ENCODE results near the gene IFNE.
A peak's percentile ranks its signal among the peaks of the same experiment; 100 is the strongest.

IFNE gene

GRCh38 chr9:21477466-21477865 lies 4.6 kb downstream of the IFNE start:
- no peak overlapping the region for H3K27ac ChIP-seq
- H3K36me3 ChIP-seq (ENCODE audit: insufficient read depth, low read length), result no peaks in the 10 kb centered on the region
- H3K4me3 ChIP-seq, result no peak overlapping the region
- TF ChIP-seq EZH2 (IDR thresholded peaks at IDR 0.05), result no peak
- DNase-seq (ENCODE audit: low read depth, low spot score), result no peak
- no peak overlapping the region for H3K9ac ChIP-seq (ENCODE audit: insufficient read length)
- H3K9me3 ChIP-seq (ENCODE audit: low read depth, low read length), result no peaks in the 10 kb centered on the region

GRCh38 chr9:21473236-21473635 lies 8.9 kb downstream of the IFNE start:
- no peak overlapping the region for H3K9ac ChIP-seq (ENCODE audit: insufficient read length)
- no peaks in the 10 kb centered on the region for H3K9me3 ChIP-seq (ENCODE audit: low read depth, low read length)
- no peak overlapping the region for H3K4me3 ChIP-seq
- DNase-seq (ENCODE audit: low read depth, low spot score), result no peak
- H3K27ac ChIP-seq, result no peak overlapping the region
- no peaks in the 10 kb centered on the region for H3K36me3 ChIP-seq (ENCODE audit: insufficient read depth, low read length)
- TF ChIP-seq EZH2 (IDR thresholded peaks at IDR 0.05), result no peak
- no peak for TF ChIP-seq POLR2AphosphoS5 (IDR thresholded peaks at IDR 0.05; ENCODE audit: borderline replicate concordance, low read depth, low read length)
- no peak for TF ChIP-seq FOXP2 (optimal IDR thresholded peaks at IDR 0.05; ENCODE audit: control extremely low read depth, extremely low read length, insufficient read depth)

- DNase-seq (ENCODE audit: low read depth, low spot score), result no peak
- no peaks in the 10 kb centered on the region for H3K36me3 ChIP-seq (ENCODE audit: insufficient read depth, low read length)
- no peaks in the 10 kb centered on the region for H3K9me3 ChIP-seq (ENCODE audit: low read depth, low read length)
- TF ChIP-seq FOXP2 (optimal IDR thresholded peaks at IDR 0.05; ENCODE audit: control extremely low read depth, extremely low read length, insufficient read depth) (no peak), POLR2AphosphoS5 (IDR thresholded peaks at IDR 0.05; ENCODE audit: borderline replicate concordance, low read depth, low read length) (no peak), EZH2 (IDR thresholded peaks at IDR 0.05) (no peak)
- H3K27ac ChIP-seq, result no peak overlapping the region
- no peak overlapping the region for H3K9ac ChIP-seq (ENCODE audit: insufficient read length)
- H3K4me3 ChIP-seq, result no peak overlapping the region
Observed at GRCh38 chr9:21470126-21470525, 12.0 kb downstream of the IFNE start.

GRCh38 chr9:21465859-21466518 lies 16.1 kb downstream of the IFNE start:
- Histone ChIP-seq H3K27ac (no peak overlapping the region), H3K4me3 (no peak overlapping the region), H3K9me3 (ENCODE audit: low read depth, low read length) (no peaks in the 10 kb centered on the region), H3K9ac (ENCODE audit: insufficient read length) (no peak overlapping the region), H3K36me3 (ENCODE audit: insufficient read depth, low read length) (no peaks in the 10 kb centered on the region)
- peak; percentile 56 for DNase-seq (ENCODE audit: low read depth, low spot score)
- TF ChIP-seq FOXP2 (optimal IDR thresholded peaks at IDR 0.05; ENCODE audit: control extremely low read depth, extremely low read length, insufficient read depth) (no peak), POLR2AphosphoS5 (IDR thresholded peaks at IDR 0.05; ENCODE audit: borderline replicate concordance, low read depth, low read length) (no peak), EZH2 (IDR thresholded peaks at IDR 0.05) (no peak)

DNA sequence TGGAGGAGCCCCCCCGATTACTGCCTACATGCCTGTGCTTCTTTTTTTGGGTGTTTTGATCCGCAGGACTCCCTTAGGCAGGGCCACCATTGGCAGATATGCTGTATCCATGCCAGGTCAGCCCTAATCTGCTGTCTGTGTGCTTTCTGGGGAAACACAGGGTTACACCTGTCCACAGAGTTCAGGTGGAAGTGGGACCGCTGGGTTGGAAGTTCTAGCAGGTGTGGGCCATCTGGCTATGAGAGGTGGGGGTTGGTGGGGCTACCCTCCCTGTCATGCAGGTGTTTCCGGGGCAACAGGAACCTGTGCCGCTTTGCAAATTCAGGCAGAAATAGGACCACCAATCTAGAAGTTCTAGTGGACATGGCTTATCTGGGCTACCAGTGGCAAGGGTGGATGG lies 17.0 kb downstream of the IFNE start:
- H3K4me3 ChIP-seq, result no peak overlapping the region
- TF ChIP-seq POLR2AphosphoS5 (IDR thresholded peaks at IDR 0.05; ENCODE audit: borderline replicate concordance, low read depth, low read length), result no peak
- TF ChIP-seq FOXP2 (optimal IDR thresholded peaks at IDR 0.05; ENCODE audit: control extremely low read depth, extremely low read length, insufficient read depth), result no peak
- TF ChIP-seq EZH2 (IDR thresholded peaks at IDR 0.05), result no peak
- no peak overlapping the region for H3K27ac ChIP-seq

GRCh38 chr9:21461377-21461776 lies 20.7 kb downstream of the IFNE start:
- no peak for DNase-seq (ENCODE audit: low read depth, low spot score)
- Histone ChIP-seq H3K4me3 (no peak overlapping the region), H3K9ac (ENCODE audit: insufficient read length) (no peak overlapping the region), H3K9me3 (ENCODE audit: low read depth, low read length) (no peaks in the 10 kb centered on the region), H3K27ac (no peak overlapping the region), H3K36me3 (ENCODE audit: insufficient read depth, low read length) (no peaks in the 10 kb centered on the region)
- no peak for TF ChIP-seq FOXP2 (optimal IDR thresholded peaks at IDR 0.05; ENCODE audit: control extremely low read depth, extremely low read length, insufficient read depth)
- no peak for TF ChIP-seq EZH2 (IDR thresholded peaks at IDR 0.05)
- no peak for TF ChIP-seq POLR2AphosphoS5 (IDR thresholded peaks at IDR 0.05; ENCODE audit: borderline replicate concordance, low read depth, low read length)

More for the DNA sequence above, 17.0 kb downstream of the IFNE start:
- no peak for DNase-seq (ENCODE audit: low read depth, low spot score)
- no peak overlapping the region for H3K9ac ChIP-seq (ENCODE audit: insufficient read length)
- no peaks in the 10 kb centered on the region for H3K36me3 ChIP-seq (ENCODE audit: insufficient read depth, low read length)
- no peaks in the 10 kb centered on the region for H3K9me3 ChIP-seq (ENCODE audit: low read depth, low read length)

DNA sequence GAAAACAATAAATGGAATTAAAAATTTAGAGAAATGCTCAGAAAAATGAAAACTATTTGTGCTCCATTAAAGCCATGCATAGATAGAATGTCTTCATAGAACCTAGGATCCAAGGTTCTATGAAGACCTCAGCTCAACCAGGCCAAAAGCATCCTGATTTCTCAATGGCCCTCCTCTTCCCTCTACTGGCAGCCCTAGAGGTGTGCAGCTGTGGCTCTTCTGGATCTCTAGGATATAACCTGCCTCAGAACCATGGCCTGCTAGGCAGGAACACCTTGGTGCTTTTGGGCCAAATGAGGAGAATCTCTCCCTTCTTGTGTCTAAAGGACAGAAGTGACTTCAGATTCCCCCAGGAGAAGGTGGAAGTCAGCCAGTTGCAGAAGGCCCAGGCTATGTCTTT lies 26.8 kb downstream of the IFNE start:
- Histone ChIP-seq H3K4me3 (no peak overlapping the region), H3K27ac (no peak overlapping the region), H3K9ac (ENCODE audit: insufficient read length) (no peak overlapping the region), H3K9me3 (ENCODE audit: low read depth, low read length) (no peaks in the 10 kb centered on the region), H3K36me3 (ENCODE audit: insufficient read depth, low read length) (no peaks in the 10 kb centered on the region)
- DNase-seq (ENCODE audit: low read depth, low spot score), result no peak
- TF ChIP-seq FOXP2 (optimal IDR thresholded peaks at IDR 0.05; ENCODE audit: control extremely low read depth, extremely low read length, insufficient read depth), result no peak
- TF ChIP-seq POLR2AphosphoS5 (IDR thresholded peaks at IDR 0.05; ENCODE audit: borderline replicate concordance, low read depth, low read length), result no peak
- no peak for TF ChIP-seq EZH2 (IDR thresholded peaks at IDR 0.05)

DNA sequence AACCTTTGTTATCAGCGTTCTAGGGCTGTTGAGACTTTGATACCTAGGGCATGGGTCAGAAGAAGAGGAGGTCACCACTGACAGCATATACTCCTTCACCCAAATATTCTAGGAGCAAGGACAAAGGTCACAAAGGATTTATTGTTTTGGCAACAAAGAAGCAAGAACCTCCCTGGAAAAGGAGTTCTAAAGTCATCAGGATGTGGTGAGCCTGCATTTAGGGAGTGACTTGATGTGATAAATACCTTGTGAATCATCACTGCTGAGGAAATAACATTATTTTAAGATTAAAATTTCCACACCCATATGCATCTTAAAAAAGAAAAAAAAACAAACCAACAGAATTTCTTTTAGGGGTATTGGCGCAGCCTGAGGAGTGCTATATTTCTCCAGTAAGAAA lies 28.0 kb downstream of the IFNE start:
- DNase-seq (ENCODE audit: low read depth, low spot score), result no peak

DNA sequence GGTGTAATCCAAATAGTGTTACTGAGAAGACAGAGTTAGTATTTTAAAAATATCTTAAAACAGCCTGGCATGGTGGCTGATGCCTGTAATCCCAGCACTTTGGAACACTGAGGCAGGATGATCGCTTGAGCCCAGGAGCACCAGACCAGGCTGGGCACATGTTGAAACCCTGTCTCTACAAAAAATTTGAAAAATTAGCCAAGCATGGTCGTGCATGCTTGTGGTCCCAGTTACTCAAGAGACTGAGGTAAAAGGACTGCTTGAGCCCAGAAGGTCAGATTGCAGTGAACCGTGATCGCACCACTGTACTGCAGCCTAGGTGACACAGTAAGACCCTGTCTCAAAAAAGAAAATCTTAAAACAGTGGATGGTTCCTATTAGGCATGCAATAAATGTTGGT lies 29.4 kb downstream of the IFNE start:
- no peak for DNase-seq (ENCODE audit: low read depth, low spot score)
- no peak overlapping the region for H3K9ac ChIP-seq (ENCODE audit: insufficient read length)
- TF ChIP-seq POLR2AphosphoS5 (IDR thresholded peaks at IDR 0.05; ENCODE audit: borderline replicate concordance, low read depth, low read length), result no peak
- TF ChIP-seq EZH2 (IDR thresholded peaks at IDR 0.05), result no peak
- TF ChIP-seq FOXP2 (optimal IDR thresholded peaks at IDR 0.05; ENCODE audit: control extremely low read depth, extremely low read length, insufficient read depth), result no peak
- no peak overlapping the region for H3K4me3 ChIP-seq
- no peak overlapping the region for H3K27ac ChIP-seq
- H3K9me3 ChIP-seq (ENCODE audit: low read depth, low read length), result no peaks in the 10 kb centered on the region
- H3K36me3 ChIP-seq (ENCODE audit: insufficient read depth, low read length), result no peaks in the 10 kb centered on the region

More for the DNA sequence above, 28.0 kb downstream of the IFNE start:
- H3K9ac ChIP-seq (ENCODE audit: insufficient read length), result no peak overlapping the region
- H3K36me3 ChIP-seq (ENCODE audit: insufficient read depth, low read length), result no peaks in the 10 kb centered on the region
- TF ChIP-seq EZH2 (IDR thresholded peaks at IDR 0.05), result no peak
- no peak for TF ChIP-seq FOXP2 (optimal IDR thresholded peaks at IDR 0.05; ENCODE audit: control extremely low read depth, extremely low read length, insufficient read depth)
- no peak for TF ChIP-seq POLR2AphosphoS5 (IDR thresholded peaks at IDR 0.05; ENCODE audit: borderline replicate concordance, low read depth, low read length)
- no peaks in the 10 kb centered on the region for H3K9me3 ChIP-seq (ENCODE audit: low read depth, low read length)
- H3K27ac ChIP-seq, result no peak overlapping the region
- no peak overlapping the region for H3K4me3 ChIP-seq

Data from SK-N-MC (cell line).